ENCODE data around the gene HES4.

The HES4 gene

DNA sequence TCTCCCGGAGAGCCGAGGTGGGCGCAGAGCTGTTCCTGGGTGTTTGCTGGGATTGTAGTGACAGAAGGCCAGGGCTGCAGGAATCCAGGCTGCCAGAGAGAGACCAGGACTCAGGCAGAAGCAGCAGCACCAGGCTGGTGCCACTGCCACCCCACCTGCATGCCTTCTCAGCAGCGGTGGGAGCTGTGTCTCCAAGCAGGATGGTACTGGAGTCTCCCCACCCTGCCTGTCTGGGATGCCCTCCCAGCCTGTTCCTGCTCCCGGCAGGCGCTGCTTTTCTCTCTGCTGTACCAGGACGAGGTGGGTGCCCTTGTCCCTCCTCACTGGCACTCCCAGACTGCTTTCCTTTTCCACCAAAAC lies 4.5 kb upstream of the HES4 start:
- Histone ChIP-seq H3K4me1 (ENCODE audit: control insufficient read depth, insufficient read depth, low read length) (peaks cover 3% of the 10 kb centered on the region; the same call in 1 of the 2 replicates), H3K27me3 (ENCODE audit: control insufficient read depth, insufficient read depth, low read length) (peaks cover 63% of the 10 kb centered on the region), H3K9me3 (ENCODE audit: control insufficient read depth, insufficient read depth, low read length) (no peaks in the 10 kb centered on the region), H3K36me3 (ENCODE audit: control insufficient read depth, insufficient read depth, low read length) (no peaks in the 10 kb centered on the region), H3K27ac (ENCODE audit: low read depth, low read length) (no peak overlapping the region), H3K9ac (ENCODE audit: low read depth, low read length) (no peak overlapping the region), H3K4me3 (ENCODE audit: low read depth, low read length) (no peak overlapping the region)

DNA sequence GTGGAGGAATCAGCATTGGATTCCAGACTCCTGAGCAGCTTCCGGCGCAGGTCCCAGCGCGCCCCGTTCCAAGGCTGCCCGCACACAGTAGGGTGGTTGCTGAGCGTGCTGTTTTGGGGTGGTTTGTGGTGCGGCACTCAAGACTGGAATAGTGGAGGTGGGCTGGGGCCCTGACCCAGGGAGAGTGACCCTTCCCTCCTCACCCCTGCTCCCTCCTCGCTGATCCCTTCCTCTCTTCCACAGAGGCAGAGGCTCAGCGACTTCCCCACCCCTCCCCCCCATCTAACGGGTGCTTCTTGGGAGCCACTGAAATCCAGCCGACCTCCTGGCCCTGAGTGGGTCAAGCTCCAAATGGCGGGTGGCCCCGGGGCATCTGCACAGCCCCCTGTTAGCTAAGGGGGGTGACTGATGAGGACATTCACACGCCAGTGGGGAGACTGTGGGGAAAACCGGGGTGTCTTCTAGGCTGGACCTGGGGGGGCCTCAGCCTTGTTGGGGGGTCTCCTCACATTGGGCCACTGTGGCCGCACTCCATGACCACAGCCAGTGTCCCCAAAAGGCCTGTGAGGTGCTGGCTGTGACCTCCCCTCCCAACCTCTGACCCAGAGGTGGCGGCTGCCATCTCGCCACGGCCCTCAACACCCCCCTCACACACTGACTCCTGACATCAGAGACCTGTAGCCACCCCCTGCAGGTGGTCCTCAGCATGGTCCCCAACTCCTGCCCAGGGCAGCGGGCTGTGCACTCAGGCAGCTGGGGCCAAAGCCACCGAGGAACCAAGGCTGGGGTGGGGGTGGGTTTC lies 3.9 kb upstream of the HES4 start:
- Histone ChIP-seq H3K9ac (ENCODE audit: low read depth, low read length) (no peak overlapping the region), H3K27ac (ENCODE audit: low read depth, low read length) (no peak overlapping the region), H3K36me3 (ENCODE audit: control insufficient read depth, insufficient read depth, low read length) (no peaks in the 10 kb centered on the region), H3K4me1 (ENCODE audit: control insufficient read depth, insufficient read depth, low read length) (peaks cover 3% of the 10 kb centered on the region; the same call in 1 of the 2 replicates), H3K4me3 (ENCODE audit: low read depth, low read length) (no peak overlapping the region), H3K27me3 (ENCODE audit: control insufficient read depth, insufficient read depth, low read length) (peaks cover 69% of the 10 kb centered on the region), H3K9me3 (ENCODE audit: control insufficient read depth, insufficient read depth, low read length) (no peaks in the 10 kb centered on the region)

DNA sequence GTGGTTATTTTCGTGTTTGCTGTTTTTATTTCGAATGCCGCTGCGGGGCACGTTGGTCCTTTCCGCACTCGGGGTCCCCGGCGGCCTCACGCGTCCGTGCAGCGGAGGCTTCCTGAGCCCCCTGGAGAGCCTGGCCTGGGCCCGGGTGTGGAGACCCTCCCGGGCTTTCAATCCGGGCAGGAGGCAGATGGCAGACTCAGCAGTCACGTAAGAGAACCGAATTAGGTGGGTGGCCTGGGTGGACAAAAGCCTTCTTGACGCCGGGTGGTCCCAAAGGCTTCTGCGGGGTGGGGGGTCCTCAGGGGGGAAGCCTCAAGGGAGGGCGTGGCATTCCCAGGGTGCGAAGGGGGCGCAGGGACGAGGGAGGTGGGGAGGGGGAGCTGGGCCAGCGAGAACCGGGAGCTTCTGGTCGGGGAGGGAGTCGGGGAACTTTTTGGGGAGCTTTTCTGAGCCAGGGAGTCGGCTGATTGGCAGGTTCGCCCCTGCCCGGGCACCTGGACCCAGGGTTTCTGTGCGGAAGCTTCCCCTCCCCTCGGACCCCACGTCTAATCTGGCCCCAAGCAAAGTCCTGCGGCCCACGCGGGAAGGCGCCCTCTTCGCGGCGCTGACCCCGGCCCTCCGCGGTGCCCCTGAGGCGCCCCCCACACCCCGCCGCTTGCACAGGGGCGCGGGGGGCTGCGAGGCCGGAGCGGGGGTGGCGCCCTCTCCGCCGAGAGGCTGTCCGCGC lies 1.3 kb upstream of the HES4 start:
- peak overlapping the region; percentile 61; the same call in 1 of the 2 replicates for H3K4me3 ChIP-seq (ENCODE audit: low read depth, low read length)

DNA sequence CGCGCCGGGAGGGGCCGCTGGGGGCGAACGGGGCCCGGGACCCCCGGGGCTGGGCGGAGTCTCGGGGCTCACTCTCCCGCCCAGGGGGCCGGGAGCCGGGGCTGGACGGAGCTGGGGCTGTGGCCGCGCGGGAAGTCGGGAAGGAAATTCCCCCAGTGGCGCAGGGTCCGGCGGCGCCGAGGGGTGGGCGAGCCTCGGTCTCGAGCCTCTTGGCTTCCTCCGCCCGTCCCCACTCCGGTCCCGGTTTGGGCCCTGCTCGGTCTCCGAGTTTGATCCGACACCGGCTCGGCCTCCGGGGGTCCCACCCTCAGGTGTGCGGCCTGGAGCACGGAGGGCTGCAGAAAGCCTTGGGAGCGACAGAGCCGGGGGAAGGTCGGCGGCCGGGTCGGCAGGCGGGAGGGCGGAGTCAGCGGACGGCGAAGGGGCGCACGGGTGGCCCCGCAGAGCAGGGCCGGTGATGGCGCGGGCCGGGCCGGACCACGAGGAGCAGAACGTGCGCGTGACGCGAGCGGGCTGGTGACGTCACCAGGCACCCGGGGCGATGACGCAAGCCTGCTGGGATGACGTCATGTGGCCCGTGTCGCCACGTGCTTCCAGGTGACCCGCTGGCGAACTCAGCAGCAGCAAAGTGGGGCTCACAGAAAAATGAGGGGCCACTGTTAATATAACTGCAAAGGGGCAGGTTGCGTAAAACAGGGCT lies 610 bp upstream of the HES4 start:
- peak overlapping the region; percentile 61 for H3K4me3 ChIP-seq (ENCODE audit: low read depth, low read length)
- H3K27me3 ChIP-seq (ENCODE audit: control insufficient read depth, insufficient read depth, low read length): peaks cover 89% of the 10 kb centered on the region
- no peaks in the 10 kb centered on the region for H3K9me3 ChIP-seq (ENCODE audit: control insufficient read depth, insufficient read depth, low read length)

More for the DNA sequence above, 1.3 kb upstream of the HES4 start:
- Histone ChIP-seq H3K36me3 (ENCODE audit: control insufficient read depth, insufficient read depth, low read length) (no peaks in the 10 kb centered on the region), H3K9ac (ENCODE audit: low read depth, low read length) (no peak overlapping the region), H3K27ac (ENCODE audit: low read depth, low read length) (peak overlapping the region; percentile 36), H3K4me1 (ENCODE audit: control insufficient read depth, insufficient read depth, low read length) (peaks cover 3% of the 10 kb centered on the region; the same call in 1 of the 2 replicates), H3K9me3 (ENCODE audit: control insufficient read depth, insufficient read depth, low read length) (no peaks in the 10 kb centered on the region), H3K27me3 (ENCODE audit: control insufficient read depth, insufficient read depth, low read length) (peaks cover 83% of the 10 kb centered on the region)

DNA sequence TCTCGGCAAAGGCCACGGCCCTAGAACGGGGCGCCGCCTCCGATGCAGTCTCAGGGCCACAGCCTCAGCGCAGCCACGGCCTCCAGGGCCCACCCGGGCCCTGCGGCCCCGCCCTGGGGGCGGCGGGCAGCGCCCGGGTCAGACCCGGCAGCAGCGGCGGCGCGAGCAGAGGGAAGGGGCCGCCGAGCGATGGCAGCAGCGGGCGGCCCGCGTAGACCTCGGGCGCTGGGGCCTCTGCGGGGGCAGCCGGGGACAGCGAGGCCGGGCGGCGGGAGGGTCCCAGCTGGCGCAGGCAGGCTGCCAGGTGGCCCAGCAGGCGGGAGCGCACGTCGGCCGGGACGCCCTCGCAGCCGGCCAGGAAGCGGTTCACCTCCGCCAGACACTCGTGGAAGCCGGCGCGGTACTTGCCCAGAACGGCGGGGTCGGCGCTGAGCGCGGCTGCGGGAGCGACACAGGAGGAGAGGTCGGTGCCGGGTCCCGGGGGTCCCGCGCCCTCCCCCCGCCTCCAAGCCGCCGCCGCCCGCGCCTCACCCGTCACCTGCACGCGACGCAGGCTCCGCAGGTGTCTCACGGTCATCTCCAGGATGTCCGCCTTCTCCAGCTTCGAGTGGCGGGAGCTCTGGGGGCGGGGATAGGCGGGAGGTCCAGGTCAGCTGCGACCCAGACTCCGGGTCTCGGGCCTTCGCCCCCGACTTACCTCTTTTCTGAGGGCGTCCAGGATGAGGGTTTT lies 737 bp downstream of the HES4 start:
- Histone ChIP-seq H3K27ac (ENCODE audit: low read depth, low read length) (peak overlapping the region; percentile 51), H3K9ac (ENCODE audit: low read depth, low read length) (no peak overlapping the region), H3K4me3 (ENCODE audit: low read depth, low read length) (peak overlapping the region; percentile 61; the same call in 1 of the 2 replicates), H3K9me3 (ENCODE audit: control insufficient read depth, insufficient read depth, low read length) (no peaks in the 10 kb centered on the region), H3K36me3 (ENCODE audit: control insufficient read depth, insufficient read depth, low read length) (no peaks in the 10 kb centered on the region), H3K27me3 (ENCODE audit: control insufficient read depth, insufficient read depth, low read length) (peaks cover 87% of the 10 kb centered on the region), H3K4me1 (ENCODE audit: control insufficient read depth, insufficient read depth, low read length) (no peaks in the 10 kb centered on the region)

More for the DNA sequence above, 610 bp upstream of the HES4 start:
- H3K9ac ChIP-seq (ENCODE audit: low read depth, low read length): peak overlapping the region; percentile 65; the same call in 1 of the 2 replicates
- H3K4me1 ChIP-seq (ENCODE audit: control insufficient read depth, insufficient read depth, low read length): peaks cover 3% of the 10 kb centered on the region; the same call in 1 of the 2 replicates
- no peaks in the 10 kb centered on the region for H3K36me3 ChIP-seq (ENCODE audit: control insufficient read depth, insufficient read depth, low read length)
- H3K27ac ChIP-seq (ENCODE audit: low read depth, low read length): peak overlapping the region; percentile 75

DNA sequence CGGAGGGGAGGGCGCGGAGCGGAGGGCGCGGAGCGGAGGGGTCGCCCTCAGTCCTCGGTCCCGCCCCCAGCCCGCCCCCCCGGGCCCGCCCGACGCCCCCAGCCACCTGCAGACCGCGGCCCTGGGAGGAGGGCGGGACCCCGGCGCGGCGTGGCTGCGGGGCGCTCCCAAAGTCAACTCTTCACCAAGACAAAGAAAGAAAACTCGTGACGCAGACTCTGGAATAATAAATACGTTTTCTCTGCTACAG lies 1.2 kb downstream of the HES4 start:
- no peaks in the 10 kb centered on the region for H3K4me1 ChIP-seq (ENCODE audit: control insufficient read depth, insufficient read depth, low read length)
- peaks cover 86% of the 10 kb centered on the region for H3K27me3 ChIP-seq (ENCODE audit: control insufficient read depth, insufficient read depth, low read length)
- H3K9ac ChIP-seq (ENCODE audit: low read depth, low read length): no peak overlapping the region
- no peaks in the 10 kb centered on the region for H3K9me3 ChIP-seq (ENCODE audit: control insufficient read depth, insufficient read depth, low read length)
- no peak overlapping the region for H3K27ac ChIP-seq (ENCODE audit: low read depth, low read length)
- H3K4me3 ChIP-seq (ENCODE audit: low read depth, low read length): peak overlapping the region; percentile 61; the same call in 1 of the 2 replicates
- H3K36me3 ChIP-seq (ENCODE audit: control insufficient read depth, insufficient read depth, low read length): no peaks in the 10 kb centered on the region

DNA sequence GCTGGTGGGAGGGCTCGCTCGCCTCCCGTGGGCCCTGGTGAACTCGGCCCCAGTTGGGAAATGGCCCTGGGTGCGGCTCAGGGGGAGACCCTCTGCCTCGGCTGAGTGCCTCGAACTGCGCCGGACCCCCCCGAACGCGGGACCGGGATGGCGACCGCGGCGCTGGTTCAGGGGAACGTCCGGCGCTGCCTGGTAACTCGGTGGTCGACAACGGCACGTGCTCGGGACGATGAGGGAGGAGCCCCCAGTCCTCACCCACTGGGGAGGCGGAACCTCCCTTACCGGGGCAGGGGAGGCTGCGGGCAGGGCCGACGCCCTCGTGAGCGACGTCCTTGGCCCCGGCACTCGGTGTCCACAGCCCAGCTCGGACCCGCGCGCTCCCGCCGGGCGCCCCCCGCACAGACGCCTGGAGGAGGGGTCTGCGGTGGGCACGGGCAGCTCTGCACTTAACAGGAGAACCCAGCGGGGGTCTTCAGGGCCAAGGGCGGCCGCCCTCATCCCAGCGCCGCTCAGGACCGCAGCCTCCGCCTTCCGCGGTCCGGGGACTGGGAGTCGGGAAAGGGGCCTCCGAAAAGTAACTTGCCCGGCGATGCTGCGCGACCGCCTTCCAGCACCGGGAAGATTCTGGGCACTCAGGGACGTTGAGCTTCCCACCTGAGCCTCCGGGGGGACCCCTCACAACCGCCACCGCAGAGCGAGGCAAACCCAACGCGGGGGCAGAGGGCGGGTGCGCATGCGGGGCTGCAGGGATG lies 1.7 kb downstream of the HES4 start:
- Histone ChIP-seq H3K27me3 (ENCODE audit: control insufficient read depth, insufficient read depth, low read length) (peaks cover 84% of the 10 kb centered on the region), H3K4me3 (ENCODE audit: low read depth, low read length) (peak overlapping the region; percentile 40; the same call in 1 of the 2 replicates), H3K36me3 (ENCODE audit: control insufficient read depth, insufficient read depth, low read length) (no peaks in the 10 kb centered on the region), H3K4me1 (ENCODE audit: control insufficient read depth, insufficient read depth, low read length) (no peaks in the 10 kb centered on the region), H3K9me3 (ENCODE audit: control insufficient read depth, insufficient read depth, low read length) (no peaks in the 10 kb centered on the region), H3K9ac (ENCODE audit: low read depth, low read length) (no peak overlapping the region), H3K27ac (ENCODE audit: low read depth, low read length) (no peak overlapping the region)

DNA sequence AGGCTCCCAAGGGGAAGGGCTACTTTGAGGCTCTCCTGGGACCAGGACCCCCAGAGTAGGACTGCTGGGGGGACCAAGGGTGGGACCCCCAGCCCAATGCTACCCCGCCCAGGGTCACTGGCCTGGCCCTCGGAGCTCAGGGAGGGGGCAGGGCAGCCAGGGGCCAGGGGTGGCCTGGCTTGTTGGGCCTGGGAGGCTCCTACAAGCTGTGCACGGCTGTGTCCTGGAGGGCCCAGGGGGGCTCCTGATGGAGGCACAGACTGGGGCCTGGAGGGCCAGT lies 2.2 kb downstream of the HES4 start:
- H3K27ac ChIP-seq (ENCODE audit: low read depth, low read length): no peak overlapping the region
- H3K4me1 ChIP-seq (ENCODE audit: control insufficient read depth, insufficient read depth, low read length): no peaks in the 10 kb centered on the region
- peaks cover 84% of the 10 kb centered on the region for H3K27me3 ChIP-seq (ENCODE audit: control insufficient read depth, insufficient read depth, low read length)
- H3K9me3 ChIP-seq (ENCODE audit: control insufficient read depth, insufficient read depth, low read length): no peaks in the 10 kb centered on the region
- no peak overlapping the region for H3K4me3 ChIP-seq (ENCODE audit: low read depth, low read length)
- H3K36me3 ChIP-seq (ENCODE audit: control insufficient read depth, insufficient read depth, low read length): no peaks in the 10 kb centered on the region
- H3K9ac ChIP-seq (ENCODE audit: low read depth, low read length): no peak overlapping the region

DNA sequence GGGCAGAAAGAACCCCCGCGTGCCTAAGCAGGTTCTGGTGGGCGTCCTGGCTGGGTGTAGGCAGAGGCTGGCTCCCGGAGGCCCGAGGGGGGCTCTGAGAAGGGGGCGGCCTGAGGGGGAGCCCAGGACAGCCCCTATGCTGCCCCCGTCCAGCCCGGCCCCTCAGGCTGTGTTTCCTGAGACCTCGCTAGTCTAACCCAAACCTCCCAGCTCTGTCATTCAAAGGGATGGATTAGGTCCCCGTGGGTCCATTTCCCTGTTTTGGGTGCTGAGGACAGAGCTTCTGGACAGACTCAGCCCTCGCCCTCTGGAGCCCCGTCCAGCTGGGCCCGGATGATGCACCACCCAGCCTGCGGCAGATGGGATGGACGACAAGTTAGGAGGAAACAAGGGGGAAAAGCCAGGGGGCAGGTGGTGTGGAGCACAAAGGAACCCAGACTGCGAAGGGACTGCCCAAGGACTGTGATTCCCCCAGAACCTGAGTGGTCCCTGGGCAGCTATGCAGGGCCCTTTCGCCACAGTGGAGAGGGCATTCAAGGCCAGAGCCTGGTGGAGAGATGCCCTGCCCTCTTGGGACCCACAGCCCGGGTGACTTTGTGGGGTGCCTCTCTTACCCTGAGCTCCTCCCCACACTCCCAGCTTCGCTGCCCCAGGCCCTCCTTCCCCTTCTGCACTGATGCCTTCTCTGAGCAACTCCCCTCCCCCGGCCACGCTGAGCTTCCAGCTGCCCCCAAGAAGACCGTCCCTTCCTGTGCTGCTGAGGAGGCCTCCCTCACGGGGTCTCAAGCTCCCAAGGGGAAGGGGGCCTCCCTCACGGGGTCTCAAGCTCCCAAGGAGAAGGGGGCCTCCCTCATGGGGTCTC lies 2.8 kb downstream of the HES4 start:
- Histone ChIP-seq H3K36me3 (ENCODE audit: control insufficient read depth, insufficient read depth, low read length) (no peaks in the 10 kb centered on the region), H3K4me1 (ENCODE audit: control insufficient read depth, insufficient read depth, low read length) (no peaks in the 10 kb centered on the region), H3K9ac (ENCODE audit: low read depth, low read length) (no peak overlapping the region), H3K27me3 (ENCODE audit: control insufficient read depth, insufficient read depth, low read length) (peaks cover 87% of the 10 kb centered on the region), H3K27ac (ENCODE audit: low read depth, low read length) (no peak overlapping the region), H3K4me3 (ENCODE audit: low read depth, low read length) (no peak overlapping the region), H3K9me3 (ENCODE audit: control insufficient read depth, insufficient read depth, low read length) (no peaks in the 10 kb centered on the region)

Measured in HUES48 (cell line).